ENCODE data around the gene ADGRL2. TPM values are rescaled to one million over a fixed set of nuclear protein-coding genes. Genes with fewer than 3 reads are reported as not detected.

ADGRL2 gene
- total RNA-seq, 1 donor from 2014 or later = 52.5 TPM

GRCh38 chr1:81819613-81820012 lies 18.9 kb downstream of the ADGRL2 start:
- H3K27me3 ChIP-seq (ENCODE audit: low read depth) = no peaks in the 10 kb centered on the region
- peaks cover 36% of the 10 kb centered on the region for H3K4me1 ChIP-seq
- no peak for DNase-seq
- no peak overlapping the region for H3K4me3 ChIP-seq
- H3K27ac ChIP-seq (replicated peaks) = no peak overlapping the region
- intact Hi-C loops (cut with micrococcal nuclease) = no loop called here
- TF ChIP-seq, protein P1, sequence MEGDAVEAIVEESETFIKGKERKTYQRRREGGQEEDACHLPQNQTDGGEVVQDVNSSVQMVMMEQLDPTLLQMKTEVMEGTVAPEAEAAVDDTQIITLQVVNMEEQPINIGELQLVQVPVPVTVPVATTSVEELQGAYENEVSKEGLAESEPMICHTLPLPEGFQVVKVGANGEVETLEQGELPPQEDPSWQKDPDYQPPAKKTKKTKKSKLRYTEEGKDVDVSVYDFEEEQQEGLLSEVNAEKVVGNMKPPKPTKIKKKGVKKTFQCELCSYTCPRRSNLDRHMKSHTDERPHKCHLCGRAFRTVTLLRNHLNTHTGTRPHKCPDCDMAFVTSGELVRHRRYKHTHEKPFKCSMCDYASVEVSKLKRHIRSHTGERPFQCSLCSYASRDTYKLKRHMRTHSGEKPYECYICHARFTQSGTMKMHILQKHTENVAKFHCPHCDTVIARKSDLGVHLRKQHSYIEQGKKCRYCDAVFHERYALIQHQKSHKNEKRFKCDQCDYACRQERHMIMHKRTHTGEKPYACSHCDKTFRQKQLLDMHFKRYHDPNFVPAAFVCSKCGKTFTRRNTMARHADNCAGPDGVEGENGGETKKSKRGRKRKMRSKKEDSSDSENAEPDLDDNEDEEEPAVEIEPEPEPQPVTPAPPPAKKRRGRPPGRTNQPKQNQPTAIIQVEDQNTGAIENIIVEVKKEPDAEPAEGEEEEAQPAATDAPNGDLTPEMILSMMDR (IDR thresholded peaks at IDR 0.05; ENCODE audit: borderline replicate concordance) = no peak
- no peaks in the 10 kb centered on the region for H3K36me3 ChIP-seq
- H3K9me3 ChIP-seq (replicated peaks) = no peaks in the 10 kb centered on the region

GRCh38 chr1:81820765-81821164 lies 20.0 kb downstream of the ADGRL2 start:
- intact Hi-C loops (cut with micrococcal nuclease) = no loop called here
- Histone ChIP-seq H3K4me1 (peaks cover 27% of the 10 kb centered on the region), H3K36me3 (no peaks in the 10 kb centered on the region), H3K9me3 (replicated peaks) (no peaks in the 10 kb centered on the region), H3K27me3 (ENCODE audit: low read depth) (no peaks in the 10 kb centered on the region), H3K27ac (replicated peaks) (no peak overlapping the region), H3K4me3 (no peak overlapping the region)
- DNase-seq = no peak
- TF ChIP-seq, protein P1 (IDR thresholded peaks at IDR 0.05; ENCODE audit: borderline replicate concordance) = no peak

- intact Hi-C loops (cut with micrococcal nuclease) = no loop called here
- TF ChIP-seq, protein P1 (IDR thresholded peaks at IDR 0.05; ENCODE audit: borderline replicate concordance) = no peak
- no peak for DNase-seq
- no peaks in the 10 kb centered on the region for H3K36me3 ChIP-seq
- H3K9me3 ChIP-seq (replicated peaks) = no peaks in the 10 kb centered on the region
- H3K27me3 ChIP-seq (ENCODE audit: low read depth) = no peaks in the 10 kb centered on the region
- no peak overlapping the region for H3K27ac ChIP-seq (replicated peaks)
- H3K4me1 ChIP-seq = peaks cover 32% of the 10 kb centered on the region
- no peak overlapping the region for H3K4me3 ChIP-seq
Measured at GRCh38 chr1:81823082-81823481, 22.3 kb downstream of the ADGRL2 start.

GRCh38 chr1:81824759-81825158 lies 24.0 kb downstream of the ADGRL2 start:
- no peak for DNase-seq
- Histone ChIP-seq H3K36me3 (no peaks in the 10 kb centered on the region), H3K4me3 (no peak overlapping the region), H3K27ac (replicated peaks) (no peak overlapping the region), H3K4me1 (peaks cover 29% of the 10 kb centered on the region), H3K9me3 (replicated peaks) (no peaks in the 10 kb centered on the region), H3K27me3 (ENCODE audit: low read depth) (no peaks in the 10 kb centered on the region)
- TF ChIP-seq, protein P1 (IDR thresholded peaks at IDR 0.05; ENCODE audit: borderline replicate concordance) = no peak
- intact Hi-C loops (cut with micrococcal nuclease) = no loop called here

DNA sequence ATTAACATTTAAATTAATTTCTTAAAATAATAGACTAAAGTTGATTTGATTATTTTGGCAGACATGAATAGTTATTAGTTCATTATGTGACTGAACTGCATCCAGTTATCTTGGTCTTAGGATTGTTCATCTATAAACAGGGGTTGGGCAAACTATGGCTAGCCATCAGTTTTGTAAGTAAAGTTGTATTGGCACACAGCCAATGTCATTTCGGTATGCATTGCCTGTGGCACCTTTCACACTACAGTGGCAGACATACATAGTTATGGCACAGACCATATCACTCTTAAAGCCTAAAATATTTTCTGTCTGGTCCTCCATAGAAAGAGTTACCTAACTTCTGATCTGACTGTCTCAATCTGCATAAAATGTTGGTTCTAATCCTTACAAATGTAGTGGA lies 27.2 kb downstream of the ADGRL2 start:
- no peak for DNase-seq
- Histone ChIP-seq H3K27ac (replicated peaks) (no peak overlapping the region), H3K27me3 (ENCODE audit: low read depth) (no peaks in the 10 kb centered on the region), H3K36me3 (no peaks in the 10 kb centered on the region), H3K9me3 (replicated peaks) (no peaks in the 10 kb centered on the region), H3K4me1 (peaks cover 36% of the 10 kb centered on the region), H3K4me3 (no peak overlapping the region)
- intact Hi-C loops (cut with micrococcal nuclease) = no loop called here
- TF ChIP-seq, protein P1 (IDR thresholded peaks at IDR 0.05; ENCODE audit: borderline replicate concordance) = no peak

- Histone ChIP-seq H3K9me3 (replicated peaks) (no peaks in the 10 kb centered on the region), H3K27me3 (ENCODE audit: low read depth) (no peaks in the 10 kb centered on the region), H3K4me3 (no peak overlapping the region), H3K36me3 (no peaks in the 10 kb centered on the region), H3K27ac (replicated peaks) (peak overlapping the region; percentile 42), H3K4me1 (peaks cover 64% of the 10 kb centered on the region)
- no peak for DNase-seq
- intact Hi-C loops (cut with micrococcal nuclease) = no loop called here
- TF ChIP-seq, protein P1 (IDR thresholded peaks at IDR 0.05; ENCODE audit: borderline replicate concordance) = no peak
Measured at GRCh38 chr1:81832573-81832972, 31.8 kb downstream of the ADGRL2 start.
